Esophagus squamous epithelium (tissue), 5 donors: ENCODE measurements around the gene ARSD. TPM values are rescaled to one million over a fixed set of nuclear protein-coding genes. Genes with fewer than 3 reads are reported as not detected.

Experiments
- DNase-seq: peaks from one replicate; lab custom pipeline; 2025; lab: John Stamatoyannopoulos, UW
- H3K27ac ChIP-seq, 4 donors: fragments of 200-600 bp; sonication (generic); one replicate each; pipeline ENCODE4 v1.5.1; 2016 to 2019; ENCODE audit warnings: mild to moderate bottlenecking in 1 of 4
- H3K27me3 ChIP-seq, 4 donors: fragments of 200-600 bp; sonication (generic); 1 replicate in 3 of 4; 2 replicates in 1 of 4; pipeline versions ENCODE4 v1.5.1 to v1.6.0; 2017 to 2021; ENCODE audit warnings: antibody characterized with exemption in 1 of 4
- H3K36me3 ChIP-seq, 3 donors: fragments of 200-600 bp; sonication (generic); one replicate each; pipeline ENCODE4 v1.5.1; 2016 to 2019
- H3K4me1 ChIP-seq, 3 donors: fragments of 200-600 bp; sonication (generic); one replicate each; pipeline ENCODE4 v1.5.1; 2017 to 2019
- H3K4me3 ChIP-seq, 4 donors: fragments of 200-600 bp; sonication (generic); 1 replicate in 3 of 4; 2 replicates in 1 of 4; pipeline ENCODE4 v1.5.1; 2016 to 2019; ENCODE audit warnings: mild to moderate bottlenecking in 2 of 4, moderate library complexity in 1 of 4
- H3K9me3 ChIP-seq, 3 donors: fragments of 200-600 bp; sonication (generic); one replicate each; pipeline ENCODE4 v1.5.1; 2016 to 2019
- CTCF ChIP-seq, 6 experiments: fragments of 450-650 bp in 4 of 6; fragments of 200-600 bp in 2 of 6; sonication (generic) in 2 of 6; IDR thresholded peaks; one replicate each; pipeline ENCODE4 v1.5.1; 2016 to 2019; ENCODE audit warnings: antibody characterized with exemption in 6 of 6, mild to moderate bottlenecking in 4 of 6, moderate library complexity in 4 of 6
- POLR2A ChIP-seq, 4 donors: fragments of 450-650 bp; IDR thresholded peaks; one replicate each; pipeline ENCODE4 v1.6.1; 2017; ENCODE audit warnings: antibody characterized with exemption in 4 of 4, mild to moderate bottlenecking in 4 of 4, moderate library complexity in 3 of 4
- WGBS, 2 donors: methylation state at CpG; one replicate each; pipeline ENCODE4 v1.1.5; 2018; 5-methylcytosine and 5-hydroxymethylcytosine counted together
- intact Hi-C: fragments of 100-400 bp; cut with DNase I; formaldehyde crosslinking; loops from one replicate; pipeline ENCODE4 v1.15.0; 2022
- total RNA-seq, 4 donors: library from RNA; depleted of rRNA; stranded (reverse); fragments of >200 nt; gene quantifications; one replicate each; pipeline ENCODE4 v1.1.0, GENCODE V29; 2016
- donor health status: DM: yes; HTN: yes; CAD: no.

The ARSD gene
- total RNA-seq, 4 donors from 2014 or later, result 9.7 to 25.5 (median 19.2) TPM

- Histone ChIP-seq H3K36me3 (no peaks in the 10 kb centered on the region), H3K9me3 (no peaks in the 10 kb centered on the region), H3K27ac (no peak overlapping the region), H3K4me1 (no peaks in the 10 kb centered on the region), H3K27me3 (no peaks in the 10 kb centered on the region), H3K4me3 (no peak overlapping the region)
- 79 to 97% methylated on average over 3 of the region's 3 CpGs for WGBS, 2 donors
- intact Hi-C loops, result no loop called here
- no peak for DNase-seq
- TF ChIP-seq CTCF (IDR thresholded peaks at IDR 0.05) (no peak), POLR2A (IDR thresholded peaks at IDR 0.05) (no peak)
These were observed 71.6 kb downstream of the ARSD start for GRCh38 chrX:2857566-2857965.

GRCh38 chrX:2855761-2856160 is 73.4 kb downstream of the ARSD start:
- DNase-seq, result no peak
- TF ChIP-seq POLR2A (IDR thresholded peaks at IDR 0.05) (no peak), CTCF (IDR thresholded peaks at IDR 0.05) (no peak)
- Histone ChIP-seq H3K27ac (no peak overlapping the region), H3K4me1 (no peaks in the 10 kb centered on the region), H3K36me3 (no peaks in the 10 kb centered on the region), H3K4me3 (no peak overlapping the region), H3K27me3 (no peaks in the 10 kb centered on the region), H3K9me3 (no peaks in the 10 kb centered on the region)
- intact Hi-C loops, result no loop called here
- WGBS, 2 donors, result 90 to 93% methylated on average over 2 of the region's 2 CpGs

- intact Hi-C loops, result no loop called here
- TF ChIP-seq POLR2A (IDR thresholded peaks at IDR 0.05), result no peak
- no peak for TF ChIP-seq CTCF (IDR thresholded peaks at IDR 0.05)
- Histone ChIP-seq H3K9me3 (no peaks in the 10 kb centered on the region), H3K36me3 (no peaks in the 10 kb centered on the region), H3K27me3 (no peaks in the 10 kb centered on the region), H3K27ac (no peak overlapping the region), H3K4me1 (no peaks in the 10 kb centered on the region), H3K4me3 (no peak overlapping the region)
- no peak for DNase-seq
- 92 to 95% methylated on average over 8 to 19 of the region's 21 CpGs for WGBS, 2 donors
These were observed 74.2 kb downstream of the ARSD start for GRCh38 chrX:2854918-2855317.

Other genes with a start within 250 kb of the ARSD start
- gene CD99, start 238.0 kb downstream of the ARSD start, total RNA-seq, result 100 to 1,000 TPM in 3 of 4 donors, 10 to 100 TPM in 1; 79.9 to 251 (median 162) TPM
- gene XG, start 177.3 kb downstream of the ARSD start, total RNA-seq, result 10 to 100 TPM in 2 of 4 donors, 1 to 10 TPM in 2; 8.0 to 16.9 (median 11.8) TPM
- gene GYG2, start 100.4 kb downstream of the ARSD start, total RNA-seq, result 1 to 10 TPM in 1 of 4 donors, under 1 TPM in 2, not detected in 1; 0.42 to 1.7 (median 0.95) TPM
- gene ARSH, start 77.2 kb upstream of the ARSD start, total RNA-seq, result under 1 TPM in 1 of 4 donors, not detected in 3; 0.26 TPM
- 1 to 10 TPM; 1.1 to 7.7 (median 5.9) TPM for gene ARSF, start 112.1 kb upstream of the ARSD start, total RNA-seq